ENCODE measurements around the gene SEMA6B.

GRCh38 chr19:4580961-4581665, 21.6 kb upstream of the SEMA6B start:
- TF ChIP-seq RAD21 (IDR thresholded peaks at IDR 0.05; ENCODE audit: low read length) (no peak), SMC3 (IDR thresholded peaks at IDR 0.05; ENCODE audit: low read depth, low read length) (no peak), RCOR1 (IDR thresholded peaks at IDR 0.05; ENCODE audit: insufficient replicate concordance, low read length) (no peak), POLR2A (IDR thresholded peaks at IDR 0.05; ENCODE audit: low read depth, low read length) (no peak), RFX5 (IDR thresholded peaks at IDR 0.05; ENCODE audit: low read depth, low read length) (no peak)
- TF ChIP-seq, protein P1, sequence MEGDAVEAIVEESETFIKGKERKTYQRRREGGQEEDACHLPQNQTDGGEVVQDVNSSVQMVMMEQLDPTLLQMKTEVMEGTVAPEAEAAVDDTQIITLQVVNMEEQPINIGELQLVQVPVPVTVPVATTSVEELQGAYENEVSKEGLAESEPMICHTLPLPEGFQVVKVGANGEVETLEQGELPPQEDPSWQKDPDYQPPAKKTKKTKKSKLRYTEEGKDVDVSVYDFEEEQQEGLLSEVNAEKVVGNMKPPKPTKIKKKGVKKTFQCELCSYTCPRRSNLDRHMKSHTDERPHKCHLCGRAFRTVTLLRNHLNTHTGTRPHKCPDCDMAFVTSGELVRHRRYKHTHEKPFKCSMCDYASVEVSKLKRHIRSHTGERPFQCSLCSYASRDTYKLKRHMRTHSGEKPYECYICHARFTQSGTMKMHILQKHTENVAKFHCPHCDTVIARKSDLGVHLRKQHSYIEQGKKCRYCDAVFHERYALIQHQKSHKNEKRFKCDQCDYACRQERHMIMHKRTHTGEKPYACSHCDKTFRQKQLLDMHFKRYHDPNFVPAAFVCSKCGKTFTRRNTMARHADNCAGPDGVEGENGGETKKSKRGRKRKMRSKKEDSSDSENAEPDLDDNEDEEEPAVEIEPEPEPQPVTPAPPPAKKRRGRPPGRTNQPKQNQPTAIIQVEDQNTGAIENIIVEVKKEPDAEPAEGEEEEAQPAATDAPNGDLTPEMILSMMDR (conservative IDR thresholded peaks at IDR 0.05; ENCODE audit: low read depth, low read length), result no peak
